ENCODE measurements around the gene ZNF511.

Gene ZNF511

GRCh38 chr10:133325440-133326222 lies 16.9 kb downstream of the ZNF511 start:
- CTCF ChIA-PET: interaction anchor here (2.2 kb wide), 1 partner anchor 11 kb away, joined by 13 read pairs; no protein-coding TSS in a partner anchor
- DNase-seq (ENCODE audit: extremely low spot score): no peak
- TF ChIP-seq, protein P1, sequence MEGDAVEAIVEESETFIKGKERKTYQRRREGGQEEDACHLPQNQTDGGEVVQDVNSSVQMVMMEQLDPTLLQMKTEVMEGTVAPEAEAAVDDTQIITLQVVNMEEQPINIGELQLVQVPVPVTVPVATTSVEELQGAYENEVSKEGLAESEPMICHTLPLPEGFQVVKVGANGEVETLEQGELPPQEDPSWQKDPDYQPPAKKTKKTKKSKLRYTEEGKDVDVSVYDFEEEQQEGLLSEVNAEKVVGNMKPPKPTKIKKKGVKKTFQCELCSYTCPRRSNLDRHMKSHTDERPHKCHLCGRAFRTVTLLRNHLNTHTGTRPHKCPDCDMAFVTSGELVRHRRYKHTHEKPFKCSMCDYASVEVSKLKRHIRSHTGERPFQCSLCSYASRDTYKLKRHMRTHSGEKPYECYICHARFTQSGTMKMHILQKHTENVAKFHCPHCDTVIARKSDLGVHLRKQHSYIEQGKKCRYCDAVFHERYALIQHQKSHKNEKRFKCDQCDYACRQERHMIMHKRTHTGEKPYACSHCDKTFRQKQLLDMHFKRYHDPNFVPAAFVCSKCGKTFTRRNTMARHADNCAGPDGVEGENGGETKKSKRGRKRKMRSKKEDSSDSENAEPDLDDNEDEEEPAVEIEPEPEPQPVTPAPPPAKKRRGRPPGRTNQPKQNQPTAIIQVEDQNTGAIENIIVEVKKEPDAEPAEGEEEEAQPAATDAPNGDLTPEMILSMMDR (IDR thresholded peaks at IDR 0.05; ENCODE audit: control extremely low read depth, extremely low read depth, low read depth, missing control alignments): no peak
- POLR2A ChIA-PET: no interaction called here

GRCh38 chr10:133326223-133326551 lies 17.5 kb downstream of the ZNF511 start:
- TF ChIP-seq, protein P1 (IDR thresholded peaks at IDR 0.05; ENCODE audit: control extremely low read depth, extremely low read depth, low read depth, missing control alignments): no peak
- no peak for DNase-seq (ENCODE audit: extremely low spot score)
- CTCF ChIA-PET: no interaction called here
- POLR2A ChIA-PET: no interaction called here

- ChIA-PET POLR2A (no interaction called here), CTCF (interaction anchor here (1.0 to 3.6 kb wide), 4 partner anchors 9 to 25 kb away, joined by 3 to 44 read pairs (median 14); no protein-coding TSS in a partner anchor)
- no peak for DNase-seq (ENCODE audit: extremely low spot score)
- TF ChIP-seq, protein P1 (IDR thresholded peaks at IDR 0.05; ENCODE audit: control extremely low read depth, extremely low read depth, low read depth, missing control alignments): no peak
Measured at GRCh38 chr10:133326745-133327650, 18.3 kb downstream of the ZNF511 start.

DNA sequence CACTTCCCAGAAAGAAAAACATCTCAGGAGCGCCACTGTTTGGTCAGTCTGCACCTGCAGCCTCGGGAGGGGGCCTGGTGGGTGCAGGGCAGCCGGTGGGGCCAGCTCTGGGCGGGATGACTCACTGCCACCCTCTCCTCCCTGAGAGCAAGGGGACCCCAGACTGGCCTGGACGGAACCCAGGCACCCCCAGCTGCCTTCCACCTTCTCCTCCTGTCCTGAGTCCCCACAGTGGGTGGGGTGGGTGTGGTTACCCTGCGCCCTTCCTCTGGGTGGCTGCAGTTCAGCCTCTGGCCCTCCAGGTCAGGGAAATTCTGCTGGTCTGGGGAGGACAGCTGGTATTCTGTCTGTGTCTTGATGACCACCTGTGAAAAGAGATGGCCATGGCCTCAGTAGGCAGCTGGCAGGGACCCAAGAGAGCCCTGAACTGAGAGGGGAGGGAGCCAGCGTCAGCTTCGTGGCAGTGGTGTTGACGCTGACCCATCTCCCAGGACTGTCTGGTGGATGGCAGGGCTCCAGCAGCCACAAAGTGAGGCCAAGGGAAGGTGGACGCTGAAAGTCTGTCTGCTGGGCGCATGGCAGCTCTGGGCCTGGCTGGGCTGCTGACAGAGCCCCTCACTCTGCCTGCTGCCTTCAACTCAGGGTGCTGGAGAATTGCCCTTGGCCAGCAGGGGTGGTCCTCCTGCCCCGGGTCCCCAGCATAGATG lies 19.1 kb downstream of the ZNF511 start:
- ChIA-PET POLR2A (no interaction called here), CTCF (interaction anchor here (1.0 to 3.6 kb wide), 8 partner anchors 8 to 56 kb away, joined by 3 to 44 read pairs (median 10); no protein-coding TSS in a partner anchor)
- DNase-seq (ENCODE audit: extremely low spot score): no peak

GRCh38 chr10:133328358-133329343 lies 19.9 kb downstream of the ZNF511 start:
- ChIA-PET CTCF (interaction anchor here (0.7 to 3.6 kb wide), 42 partner anchors 9 to 674 kb away, joined by 3 to 44 read pairs (median 5); partner anchors contain the start of genes ADAM8 and FUOM), POLR2A (no interaction called here)
- TF ChIP-seq, protein P1 (IDR thresholded peaks at IDR 0.05; ENCODE audit: control extremely low read depth, extremely low read depth, low read depth, missing control alignments): no peak
- no peak for DNase-seq (ENCODE audit: extremely low spot score)

More for the DNA sequence above, 19.1 kb downstream of the ZNF511 start:
- TF ChIP-seq, protein P1 (IDR thresholded peaks at IDR 0.05; ENCODE audit: control extremely low read depth, extremely low read depth, low read depth, missing control alignments): no peak
